Activated CD4-positive, CD25-positive, alpha-beta regulatory T cell treated with anti-CD3 and anti-CD28 coated beads, Interleukin-2, amount 50 U/mL, for 72 hours (primary cell): ENCODE measurements around the gene HRAS.

Experiments used
- DNase-seq: peaks from one replicate; pipeline ENCODE4 v3.0.0; 2021

Gene HRAS

DNA sequence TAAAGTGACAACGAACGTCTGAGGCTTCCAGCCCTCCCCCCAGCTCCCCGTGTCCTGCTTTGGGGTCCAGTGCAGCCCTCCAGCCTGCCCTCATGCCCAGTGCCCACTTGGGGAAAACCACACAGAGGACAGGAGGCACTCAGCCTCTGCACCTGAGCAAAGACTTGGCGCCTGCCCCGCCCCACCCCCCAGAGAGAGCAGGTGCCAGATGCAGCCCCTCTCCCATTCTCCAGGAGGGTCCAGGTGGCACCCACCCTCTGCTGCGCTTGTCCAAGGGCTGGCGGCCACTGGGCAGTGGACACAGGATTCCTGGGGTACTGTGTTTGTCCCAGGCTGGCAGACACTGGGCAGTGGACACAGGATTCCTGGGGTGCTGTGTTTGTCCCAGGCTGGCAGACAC, 44.0 kb downstream of the HRAS start:
- no peak for DNase-seq

DNA sequence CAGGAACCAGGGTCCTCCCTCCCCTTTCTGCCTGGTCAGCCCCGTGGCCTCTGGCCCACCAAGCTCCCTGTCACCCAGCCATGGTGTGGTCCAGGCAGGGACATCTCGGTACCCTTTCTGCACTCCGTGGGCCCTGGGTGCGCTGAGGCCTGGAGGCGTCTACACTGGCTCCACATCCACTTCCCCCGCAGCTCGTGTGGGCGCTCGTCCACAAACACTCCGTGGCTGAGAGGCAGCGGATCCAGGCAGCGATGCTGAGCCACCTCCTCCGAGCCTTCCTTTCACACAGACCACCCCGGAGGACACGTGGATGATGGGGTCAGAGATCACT, 44.5 kb downstream of the HRAS start:
- DNase-seq = no peak

GRCh38 chr11:490186-490929, 45.0 kb downstream of the HRAS start:
- DNase-seq = no peak

DNA sequence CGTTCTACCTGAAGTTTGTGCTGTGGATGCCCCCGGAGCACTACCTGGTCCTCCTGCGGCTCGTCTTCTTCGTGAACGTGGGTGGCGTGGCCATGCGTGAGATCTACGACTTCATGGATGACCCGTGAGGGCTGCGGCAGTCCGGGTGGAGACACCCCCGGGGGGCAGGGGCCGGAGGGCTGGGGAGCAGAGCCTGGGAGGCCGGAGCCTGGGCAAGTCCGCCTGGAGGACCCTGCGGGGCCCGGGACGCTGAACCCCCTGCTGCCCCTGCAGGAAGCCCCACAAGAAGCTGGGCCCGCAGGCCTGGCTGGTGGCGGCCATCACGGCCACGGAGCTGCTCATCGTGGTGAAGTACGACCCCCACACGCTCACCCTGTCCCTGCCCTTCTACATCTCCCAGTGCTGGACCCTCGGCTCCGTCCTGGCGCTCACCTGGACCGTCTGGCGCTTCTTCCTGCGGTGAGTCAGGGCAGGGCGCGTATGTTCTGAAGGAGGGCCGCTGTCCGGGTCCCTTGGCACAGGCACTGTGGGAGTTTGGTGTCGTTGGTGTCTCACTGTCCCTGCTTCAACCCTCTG, 45.7 kb downstream of the HRAS start:
- DNase-seq = no peak

- DNase-seq = no peak
These were observed 46.4 kb downstream of the HRAS start for GRCh38 chr11:488992-489391.

DNA sequence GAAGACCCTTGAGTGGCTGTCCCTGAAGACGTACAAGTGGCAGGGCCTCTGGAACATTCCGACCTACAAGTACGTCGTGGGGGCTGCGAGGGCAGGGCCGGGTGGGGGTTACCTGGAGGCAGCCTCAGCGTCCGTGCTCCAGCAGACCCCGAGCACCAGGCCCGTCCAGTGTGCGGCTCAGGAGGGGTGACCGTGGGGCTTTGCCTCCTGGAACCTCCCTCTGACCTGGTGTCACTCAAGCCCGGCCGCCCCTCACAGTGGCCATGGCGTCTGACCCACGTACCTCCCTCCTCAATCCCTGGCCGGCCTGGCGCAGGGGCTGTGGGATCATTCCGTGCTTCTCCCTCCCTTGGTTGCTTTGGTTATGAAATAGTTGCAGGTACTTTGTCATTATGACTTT, 46.8 kb downstream of the HRAS start:
- DNase-seq = no peak

DNA sequence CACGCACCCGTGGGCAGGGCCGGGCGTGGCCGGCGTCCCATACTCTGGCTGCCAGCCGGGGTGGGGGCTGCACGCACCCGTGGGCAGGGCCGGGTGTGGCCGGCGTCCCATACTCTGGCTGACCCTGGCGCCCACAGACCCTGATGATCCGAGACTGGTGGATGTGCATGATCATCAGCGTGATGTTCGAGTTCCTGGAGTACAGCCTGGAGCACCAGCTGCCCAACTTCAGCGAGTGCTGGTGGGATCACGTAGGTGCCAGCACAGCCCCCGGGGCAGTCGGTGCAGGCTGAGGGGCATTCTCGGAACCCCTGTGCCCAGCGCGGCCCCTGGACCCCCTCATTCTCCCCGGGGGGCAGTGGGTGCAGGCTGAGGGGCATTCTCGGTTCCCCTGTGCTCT, 47.3 kb downstream of the HRAS start:
- DNase-seq = no peak

GRCh38 chr11:487571-488021, 47.8 kb downstream of the HRAS start:
- DNase-seq = no peak

DNA sequence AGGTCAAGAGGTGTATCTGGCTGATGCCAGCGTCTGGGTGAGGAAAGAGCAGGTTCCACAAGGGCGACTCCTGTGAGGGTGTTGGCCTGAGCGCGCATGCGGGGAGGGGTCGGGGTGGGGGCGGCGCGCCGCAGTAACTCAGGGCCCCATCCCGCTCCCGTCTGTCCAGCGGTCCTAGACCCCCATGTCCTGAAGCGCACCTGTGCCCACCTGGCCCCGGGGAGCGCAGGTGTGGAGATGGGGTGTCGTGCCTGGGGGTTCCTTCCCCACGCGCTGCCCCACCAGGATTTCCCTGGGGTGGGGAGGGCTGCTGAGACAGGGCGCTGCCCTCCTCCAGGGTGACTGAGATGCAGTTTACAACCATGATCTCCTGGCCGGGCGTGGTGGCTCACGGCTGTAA, 49.2 kb downstream of the HRAS start:
- no peak for DNase-seq

- no peak for DNase-seq
These were observed 50.8 kb downstream of the HRAS start for GRCh38 chr11:484616-485015.
